HepG2 (cell line): ENCODE measurements around the gene ANKS1A. TPM values are rescaled to one million over a fixed set of nuclear protein-coding genes. Genes with fewer than 3 reads are reported as not detected.
A peak's percentile ranks its signal among the peaks of the same experiment; 100 is the strongest.

Experiments
- AGO2 ChIP-seq: fragments of 200-400 bp; formaldehyde crosslinking; optimal IDR thresholded peaks from 2 replicates; pipeline ENCODE3; 2017; ENCODE audit warnings: mild to moderate bottlenecking, low read depth, low read length, moderate library complexity
- BCL6 ChIP-seq: IDR thresholded peaks from 2 replicates; pipeline ENCODE4 v1.6.1; 2016; ENCODE audit warnings: missing genetic modification reagents, missing compliant biosample characterization
- GABPB1 ChIP-seq: IDR thresholded peaks from 2 replicates; pipeline ENCODE4 v1.6.1; 2016; ENCODE audit warnings: mild to moderate bottlenecking, missing genetic modification reagents, moderate library complexity, missing compliant biosample characterization
- HOXA5 ChIP-seq: sonication (generic); formaldehyde crosslinking; IDR thresholded peaks from 2 replicates; pipeline ENCODE4 v1.4.0; 2020; ENCODE audit warnings: missing genetic modification reagents
- HOXA7 ChIP-seq: sonication (generic); formaldehyde crosslinking; IDR thresholded peaks from 2 replicates; pipeline ENCODE4 v1.8.1; 2022; ENCODE audit warnings: mild to moderate bottlenecking, missing genetic modification reagents, moderate library complexity
- HOXD1 ChIP-seq: sonication (generic); formaldehyde crosslinking; IDR thresholded peaks from 2 replicates; pipeline ENCODE4 v1.5.0; 2020; ENCODE audit warnings: missing genetic modification reagents
- MBNL3 ChIP-seq: fragments of 250-450 bp; sonication (Bioruptor Pico); conservative IDR thresholded peaks from 2 replicates; pipeline ENCODE4 v1.8.0; 2022; ENCODE audit warnings: mild to moderate bottlenecking, inconsistent platforms
- NFKBIZ ChIP-seq: IDR thresholded peaks from 2 replicates; pipeline ENCODE4 v1.6.1; 2018; ENCODE audit warnings: missing genetic modification reagents, missing compliant biosample characterization
- NR1H2 ChIP-seq: sonication (generic); formaldehyde crosslinking; IDR thresholded peaks from 2 replicates; pipeline ENCODE4 v1.8.1; 2022; ENCODE audit warnings: low read depth, missing genetic modification reagents, borderline replicate concordance
- NR2F2 ChIP-seq: IDR thresholded peaks from 2 replicates; pipeline ENCODE4 v1.6.1; 2012; ENCODE audit warnings: low read depth, inconsistent platforms, borderline replicate concordance
- RBFOX2 ChIP-seq: fragments of 200-400 bp; formaldehyde crosslinking; IDR thresholded peaks from 2 replicates; pipeline ENCODE4 v1.6.1; 2017; ENCODE audit warnings: low read depth, mild to moderate bottlenecking, low read length
- RNF2 ChIP-seq: fragments of 450-650 bp; conservative IDR thresholded peaks from 2 replicates; pipeline ENCODE4 v1.6.1; 2016; ENCODE audit warnings: low read depth
- SAP130 ChIP-seq: IDR thresholded peaks from 2 replicates; pipeline ENCODE4 v1.6.1; 2016; ENCODE audit warnings: low read depth
- SRF ChIP-seq: IDR thresholded peaks from 2 replicates; pipeline ENCODE4 v1.6.1; 2011; ENCODE audit warnings: mild to moderate bottlenecking, low read depth, low read length, moderate library complexity
- SRY ChIP-seq: sonication (generic); formaldehyde crosslinking; IDR thresholded peaks from 2 replicates; pipeline ENCODE4 v1.8.0; 2022; ENCODE audit warnings: mild to moderate bottlenecking, missing genetic modification reagents
- ZFP1 ChIP-seq: IDR thresholded peaks from 2 replicates; pipeline ENCODE4 v1.6.1; 2016
- ZFYVE20 ChIP-seq: sonication (generic); formaldehyde crosslinking; IDR thresholded peaks from 2 replicates; pipeline ENCODE4 v1.8.0; 2023; ENCODE audit warnings: low read depth, mild to moderate bottlenecking, moderate library complexity, missing genetic modification reagents, borderline replicate concordance
- ZNF124 ChIP-seq: sonication (generic); formaldehyde crosslinking; IDR thresholded peaks from 2 replicates; pipeline ENCODE4 v1.4.0; 2020; ENCODE audit warnings: missing genetic modification reagents
- ZNF20 ChIP-seq: sonication (generic); formaldehyde crosslinking; IDR thresholded peaks from 2 replicates; pipeline ENCODE4 v1.4.0; 2020; ENCODE audit warnings: mild to moderate bottlenecking, moderate library complexity, missing genetic modification reagents
- ZNF225 ChIP-seq: sonication (generic); formaldehyde crosslinking; IDR thresholded peaks from 2 replicates; pipeline ENCODE4 v1.4.0; 2020; ENCODE audit warnings: mild to moderate bottlenecking, missing genetic modification reagents
- ZNF335 ChIP-seq: sonication (generic); formaldehyde crosslinking; IDR thresholded peaks from 2 replicates; pipeline ENCODE4 v1.4.0; 2020; ENCODE audit warnings: missing genetic modification reagents
- ZNF788 ChIP-seq: sonication (generic); formaldehyde crosslinking; IDR thresholded peaks from 2 replicates; pipeline ENCODE4 v1.5.0; 2020; ENCODE audit warnings: mild to moderate bottlenecking, missing genetic modification reagents, borderline replicate concordance
- ZSCAN12 ChIP-seq: sonication (generic); formaldehyde crosslinking; IDR thresholded peaks from 2 replicates; pipeline ENCODE4 v1.9.0; 2021; ENCODE audit warnings: mild to moderate bottlenecking, missing genetic modification reagents
- polyA plus RNA-seq, 8 experiments: library from polyadenylated mRNA; depleted of rRNA in 3 of 8; stranded (reverse) in 7 of 8; unstranded in 1 of 8; fragments of >200 nt; fragmentation: Illumina TruSeq in 4 of 8; extraction: Trizol in 4 of 8; gene quantifications; 2 replicates each; pipeline versions ENCODE4 v1.2.1 to v1.2.3, GENCODE V29; 2011 to 2016; ENCODE audit warnings: low read depth in 4 of 8, missing spikeins in 1 of 8, mixed read lengths in 1 of 8; ENCODE audit not compliant: insufficient read depth in 1 of 8
- total RNA-seq, 5 experiments: library from RNA; depleted of rRNA; stranded (reverse); fragments of >200 nt; fragmentation: Illumina TruSeq; extraction: Trizol; gene quantifications; 2 replicates each; pipeline ENCODE4 v1.2.3, GENCODE V29; 2016; ENCODE audit warnings: low read depth in 1 of 5
- TF ChIP-seq, protein P1 (sequence below): sonication (generic); formaldehyde crosslinking; IDR thresholded peaks from 2 replicates; pipeline ENCODE4 v1.4.0; 2020; ENCODE audit warnings: mild to moderate bottlenecking, missing genetic modification reagents
- TF ChIP-seq, protein P2 (sequence below): sonication (generic); formaldehyde crosslinking; IDR thresholded peaks from 2 replicates; pipeline ENCODE4 v1.4.0; 2020; ENCODE audit warnings: mild to moderate bottlenecking, low read depth, missing genetic modification reagents
- TF ChIP-seq, protein P3 (sequence below): IDR thresholded peaks from 2 replicates; pipeline ENCODE4 v1.6.1; 2016; ENCODE audit warnings: mild to moderate bottlenecking
- TF ChIP-seq, protein P4 (sequence below): sonication (generic); formaldehyde crosslinking; IDR thresholded peaks from 2 replicates; pipeline ENCODE4 v1.8.0; 2022; ENCODE audit warnings: missing genetic modification reagents, mild to moderate bottlenecking, borderline replicate concordance

Gene ANKS1A
- total and polyA plus RNA-seq, 2 of the 13 experiments (the other 11 are each of a cell fraction or from before 2014, with no cell fraction given), result 7.2 to 15.1 TPM

DNA sequence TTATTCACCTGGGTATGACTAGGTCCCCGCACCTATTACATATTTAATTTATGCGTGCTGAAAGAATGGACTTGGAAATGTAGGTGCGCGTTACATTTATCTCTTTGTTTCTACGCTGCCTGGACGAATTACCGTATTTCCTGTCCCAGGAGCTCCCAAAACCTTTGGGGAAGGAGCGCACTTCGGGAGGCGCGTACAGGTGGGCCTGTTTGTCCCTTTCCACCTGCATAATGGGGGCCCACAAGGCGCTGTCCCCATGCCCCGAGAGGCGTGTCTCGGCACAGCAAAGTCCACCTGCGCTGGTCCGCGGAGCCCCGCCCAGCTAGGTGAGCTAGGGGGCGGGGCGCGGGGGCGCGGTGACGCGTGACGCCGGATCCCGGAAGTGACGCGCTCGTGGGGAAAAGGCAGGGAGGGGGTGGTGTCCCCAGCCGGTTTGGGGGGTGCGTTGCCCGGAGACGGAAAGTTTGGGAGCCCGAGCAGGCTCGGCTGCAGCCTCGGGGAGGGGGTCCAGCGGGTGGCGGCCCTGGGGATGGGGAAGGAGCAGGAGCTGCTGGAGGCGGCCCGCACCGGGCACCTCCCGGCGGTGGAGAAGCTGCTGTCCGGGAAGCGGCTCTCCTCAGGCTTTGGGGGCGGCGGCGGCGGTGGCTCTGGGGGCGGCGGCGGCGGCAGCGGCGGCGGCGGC is at the start of gene ANKS1A (continued):
- no peak for TF ChIP-seq MBNL3
- TF ChIP-seq, protein P1, sequence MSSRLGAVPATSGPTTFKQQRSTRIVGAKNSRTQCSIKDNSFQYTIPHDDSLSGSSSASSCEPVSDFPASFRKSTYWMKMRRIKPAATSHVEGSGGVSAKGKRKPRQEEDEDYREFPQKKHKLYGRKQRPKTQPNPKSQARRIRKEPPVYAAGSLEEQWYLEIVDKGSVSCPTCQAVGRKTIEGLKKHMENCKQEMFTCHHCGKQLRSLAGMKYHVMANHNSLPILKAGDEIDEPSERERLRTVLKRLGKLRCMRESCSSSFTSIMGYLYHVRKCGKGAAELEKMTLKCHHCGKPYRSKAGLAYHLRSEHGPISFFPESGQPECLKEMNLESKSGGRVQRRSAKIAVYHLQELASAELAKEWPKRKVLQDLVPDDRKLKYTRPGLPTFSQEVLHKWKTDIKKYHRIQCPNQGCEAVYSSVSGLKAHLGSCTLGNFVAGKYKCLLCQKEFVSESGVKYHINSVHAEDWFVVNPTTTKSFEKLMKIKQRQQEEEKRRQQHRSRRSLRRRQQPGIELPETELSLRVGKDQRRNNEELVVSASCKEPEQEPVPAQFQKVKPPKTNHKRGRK (CRISPR knock-in tag), result no peak
- TF ChIP-seq RNF2, result no peak
- TF ChIP-seq ZNF124 (CRISPR knock-in tag), result peak; percentile 80; the same call in 1 of the 2 replicates
- no peak for TF ChIP-seq ZNF335
- TF ChIP-seq HOXD1 (CRISPR knock-in tag), result peak; percentile 12; the same call in 1 of the 2 replicates
- TF ChIP-seq, protein P2, sequence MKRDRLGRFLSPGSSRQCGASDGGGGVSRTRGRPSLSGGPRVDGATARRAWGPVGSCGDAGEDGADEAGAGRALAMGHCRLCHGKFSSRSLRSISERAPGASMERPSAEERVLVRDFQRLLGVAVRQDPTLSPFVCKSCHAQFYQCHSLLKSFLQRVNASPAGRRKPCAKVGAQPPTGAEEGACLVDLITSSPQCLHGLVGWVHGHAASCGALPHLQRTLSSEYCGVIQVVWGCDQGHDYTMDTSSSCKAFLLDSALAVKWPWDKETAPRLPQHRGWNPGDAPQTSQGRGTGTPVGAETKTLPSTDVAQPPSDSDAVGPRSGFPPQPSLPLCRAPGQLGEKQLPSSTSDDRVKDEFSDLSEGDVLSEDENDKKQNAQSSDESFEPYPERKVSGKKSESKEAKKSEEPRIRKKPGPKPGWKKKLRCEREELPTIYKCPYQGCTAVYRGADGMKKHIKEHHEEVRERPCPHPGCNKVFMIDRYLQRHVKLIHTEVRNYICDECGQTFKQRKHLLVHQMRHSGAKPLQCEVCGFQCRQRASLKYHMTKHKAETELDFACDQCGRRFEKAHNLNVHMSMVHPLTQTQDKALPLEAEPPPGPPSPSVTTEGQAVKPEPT (CRISPR knock-in tag), result no peak
- TF ChIP-seq SRY (CRISPR knock-in tag), result no peak
- peak; percentile 55; the same call in 1 of the 2 replicates for TF ChIP-seq NR2F2
- no peak for TF ChIP-seq ZNF225 (CRISPR knock-in tag)
- no peak for TF ChIP-seq HOXA7 (CRISPR knock-in tag)
- 0 out of 2 replicates have a peak, but pooled peaks have one; percentile 19 for TF ChIP-seq BCL6 (CRISPR knock-in tag)
- no peak for TF ChIP-seq NR1H2 (CRISPR knock-in tag)
- TF ChIP-seq NFKBIZ, result peak; percentile 47; the same call in 1 of the 2 replicates
- TF ChIP-seq GABPB1 (CRISPR knock-in tag), result peak; percentile 96
- 0 out of 2 replicates have a peak, but pooled peaks have one; percentile 14 for TF ChIP-seq SRF
- TF ChIP-seq, protein P3, sequence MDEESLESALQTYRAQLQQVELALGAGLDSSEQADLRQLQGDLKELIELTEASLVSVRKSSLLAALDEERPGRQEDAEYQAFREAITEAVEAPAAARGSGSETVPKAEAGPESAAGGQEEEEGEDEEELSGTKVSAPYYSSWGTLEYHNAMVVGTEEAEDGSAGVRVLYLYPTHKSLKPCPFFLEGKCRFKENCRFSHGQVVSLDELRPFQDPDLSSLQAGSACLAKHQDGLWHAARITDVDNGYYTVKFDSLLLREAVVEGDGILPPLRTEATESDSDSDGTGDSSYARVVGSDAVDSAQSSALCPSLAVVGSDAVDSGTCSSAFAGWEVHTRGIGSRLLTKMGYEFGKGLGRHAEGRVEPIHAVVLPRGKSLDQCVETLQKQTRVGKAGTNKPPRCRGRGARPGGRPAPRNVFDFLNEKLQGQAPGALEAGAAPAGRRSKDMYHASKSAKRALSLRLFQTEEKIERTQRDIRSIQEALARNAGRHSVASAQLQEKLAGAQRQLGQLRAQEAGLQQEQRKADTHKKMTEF (CRISPR knock-in tag), result no peak
- TF ChIP-seq ZNF20 (CRISPR knock-in tag), result no peak
- TF ChIP-seq ZFP1, result no peak
- TF ChIP-seq AGO2, result peak; percentile 43
- peak; percentile 88; the same call in 1 of the 2 replicates for TF ChIP-seq ZNF788 (CRISPR knock-in tag)
- TF ChIP-seq, protein P4, sequence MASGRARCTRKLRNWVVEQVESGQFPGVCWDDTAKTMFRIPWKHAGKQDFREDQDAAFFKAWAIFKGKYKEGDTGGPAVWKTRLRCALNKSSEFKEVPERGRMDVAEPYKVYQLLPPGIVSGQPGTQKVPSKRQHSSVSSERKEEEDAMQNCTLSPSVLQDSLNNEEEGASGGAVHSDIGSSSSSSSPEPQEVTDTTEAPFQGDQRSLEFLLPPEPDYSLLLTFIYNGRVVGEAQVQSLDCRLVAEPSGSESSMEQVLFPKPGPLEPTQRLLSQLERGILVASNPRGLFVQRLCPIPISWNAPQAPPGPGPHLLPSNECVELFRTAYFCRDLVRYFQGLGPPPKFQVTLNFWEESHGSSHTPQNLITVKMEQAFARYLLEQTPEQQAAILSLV (CRISPR knock-in tag), result no peak
- no peak for TF ChIP-seq ZFYVE20 (CRISPR knock-in tag)
- peak; percentile 81 for TF ChIP-seq RBFOX2
- TF ChIP-seq ZSCAN12, result no peak
- no peak for TF ChIP-seq HOXA5
- TF ChIP-seq SAP130, result peak; percentile 96
